HuH-7.5 (cell line): Measurements from ENCODE around the gene CACNA2D3.

Experiments
- DNase-seq: peaks from one replicate; pipeline ENCODE4 v3.0.0; 2011; ENCODE audit warnings: low spot score

The CACNA2D3 gene

DNA sequence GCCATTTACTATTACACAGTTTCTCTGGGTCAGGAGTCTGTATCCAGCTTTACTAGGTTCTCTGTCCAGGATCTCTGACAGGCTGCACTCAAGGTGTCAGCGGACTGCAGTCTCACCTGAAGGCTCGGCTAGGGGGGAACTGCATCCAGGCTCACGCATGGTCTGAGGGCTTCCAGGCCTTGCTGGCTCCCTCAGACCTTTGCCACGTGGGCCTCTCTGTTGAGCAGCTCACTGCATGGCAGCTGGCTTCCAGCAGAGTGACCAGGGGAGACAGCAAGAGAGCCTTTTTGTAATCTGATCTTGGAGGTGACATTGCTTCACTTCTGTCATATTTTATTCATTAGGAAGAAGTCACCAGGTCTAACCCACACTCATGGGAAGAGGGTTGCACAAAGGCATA is 152.3 kb downstream of the CACNA2D3 start:
- DNase-seq, result no peak

DNA sequence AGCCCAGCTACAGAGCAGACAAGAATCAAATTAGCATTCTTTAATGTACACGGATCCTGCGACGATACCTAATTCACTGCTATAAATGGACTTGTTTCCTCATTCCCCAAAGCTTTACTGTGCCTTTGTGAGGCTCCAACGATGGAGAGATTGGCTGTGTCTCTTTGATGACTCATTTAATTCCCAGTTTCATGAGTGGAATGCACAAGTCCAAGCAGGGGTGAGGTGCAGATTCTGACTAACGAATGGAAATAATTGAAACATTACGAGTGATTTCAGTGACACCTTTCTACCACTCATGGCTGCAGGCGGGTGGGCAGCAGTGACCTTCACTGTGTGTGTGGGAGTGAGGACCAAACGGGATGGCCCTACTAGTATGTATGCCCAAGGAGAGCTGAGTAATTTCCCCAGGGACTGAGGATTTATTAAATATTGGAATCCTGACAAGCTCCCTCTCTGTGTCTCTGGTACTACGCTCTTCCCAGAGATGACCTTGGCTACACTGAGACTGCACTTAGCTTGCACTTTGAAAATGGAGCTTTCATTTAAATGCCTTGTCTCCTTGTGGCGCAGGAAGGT is 156.7 kb downstream of the CACNA2D3 start:
- no peak for DNase-seq

DNA sequence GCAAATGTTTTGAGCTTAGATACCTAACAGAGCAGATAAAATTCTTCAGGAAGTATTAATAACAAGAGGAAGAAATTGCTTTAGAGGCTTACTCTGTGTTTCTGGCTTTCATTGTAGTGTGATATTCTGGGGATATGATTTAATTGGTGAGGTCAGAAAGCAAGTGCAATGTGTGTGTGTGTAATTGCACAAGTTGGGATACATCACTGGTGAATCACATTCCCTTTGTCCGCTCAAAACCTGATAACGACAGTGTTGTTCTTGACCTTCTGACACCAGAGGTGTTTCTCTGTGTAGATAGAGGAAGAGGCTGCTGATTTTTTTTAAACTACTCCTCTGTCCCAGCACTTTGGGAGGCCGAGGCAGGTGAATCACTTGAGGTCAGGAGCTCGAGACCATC is 161.1 kb downstream of the CACNA2D3 start:
- no peak for DNase-seq

DNA sequence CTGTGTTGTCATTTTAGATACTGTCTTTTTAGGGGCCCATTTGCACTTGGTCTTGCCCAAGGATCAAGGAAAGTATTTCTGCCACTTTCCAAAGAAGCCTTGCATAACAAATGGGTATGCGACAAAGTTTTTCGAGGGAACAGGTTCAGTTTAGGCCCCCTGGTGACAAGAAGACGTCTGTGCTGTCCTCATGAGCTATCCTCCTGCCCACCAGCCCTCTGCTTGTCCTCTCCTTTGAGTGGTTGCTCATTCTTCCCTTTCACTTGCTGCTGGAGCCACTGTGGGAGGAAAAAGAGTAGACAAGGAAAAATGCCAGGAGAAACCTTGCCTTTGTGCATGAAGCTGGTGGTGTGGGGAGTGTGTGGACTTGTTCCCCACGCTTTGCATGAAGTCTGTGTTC is 171.9 kb downstream of the CACNA2D3 start:
- no peak for DNase-seq

DNA sequence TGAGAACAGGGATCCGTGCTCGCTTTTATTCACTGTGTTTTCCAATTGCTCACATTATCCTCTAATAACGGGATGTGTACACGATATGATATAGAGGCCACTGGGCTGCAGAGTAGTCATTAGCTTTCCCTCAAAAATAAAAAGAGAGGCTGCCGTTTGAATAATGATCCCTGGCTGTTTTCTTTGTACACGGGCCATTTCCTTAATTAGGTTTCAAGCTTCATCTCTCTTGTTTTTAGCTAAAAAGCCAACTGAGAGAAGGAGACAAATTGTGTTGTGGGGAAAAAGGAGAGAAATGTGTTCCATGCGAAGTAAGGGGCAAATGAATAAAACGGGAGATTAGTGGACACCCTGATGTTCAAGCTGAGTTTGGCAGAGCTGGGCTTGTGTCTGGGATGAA is 174.2 kb downstream of the CACNA2D3 start:
- no peak for DNase-seq

DNA sequence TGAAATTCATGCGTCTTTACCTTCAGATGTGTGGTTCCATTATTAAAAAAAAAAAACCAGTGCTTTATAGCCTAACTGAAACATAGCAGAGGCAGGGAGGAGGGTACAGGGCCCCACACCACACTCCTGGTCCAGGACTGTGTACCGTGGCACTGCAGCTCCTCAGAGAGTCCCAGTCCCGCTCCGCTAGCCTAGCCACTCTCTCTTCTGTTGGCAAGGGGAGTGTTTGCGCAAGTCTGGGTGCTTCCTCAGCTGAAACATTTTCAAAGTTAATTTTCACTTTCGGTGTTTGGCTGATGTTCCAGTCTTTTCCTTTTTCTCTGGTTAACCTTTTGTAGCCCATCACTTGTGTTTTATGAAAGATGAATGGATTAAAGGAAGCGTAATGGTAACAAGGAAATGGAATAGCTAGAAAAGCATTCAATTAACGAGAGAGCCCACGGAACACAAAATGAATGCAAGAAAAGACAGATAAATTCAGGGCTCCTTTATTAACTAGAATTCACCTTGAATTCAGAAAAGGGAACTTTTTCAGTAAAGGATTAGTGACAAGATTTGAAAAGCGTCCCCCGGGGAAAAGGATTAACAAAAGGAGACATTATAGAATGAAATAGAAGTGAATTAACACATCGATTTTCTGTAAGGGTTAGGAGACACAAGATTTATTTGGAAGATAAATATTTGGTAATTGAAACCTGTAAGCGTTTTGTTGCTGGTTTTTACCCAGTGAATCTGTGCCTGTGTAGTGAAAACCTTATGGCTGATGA is 177.0 kb downstream of the CACNA2D3 start:
- DNase-seq, result no peak

DNA sequence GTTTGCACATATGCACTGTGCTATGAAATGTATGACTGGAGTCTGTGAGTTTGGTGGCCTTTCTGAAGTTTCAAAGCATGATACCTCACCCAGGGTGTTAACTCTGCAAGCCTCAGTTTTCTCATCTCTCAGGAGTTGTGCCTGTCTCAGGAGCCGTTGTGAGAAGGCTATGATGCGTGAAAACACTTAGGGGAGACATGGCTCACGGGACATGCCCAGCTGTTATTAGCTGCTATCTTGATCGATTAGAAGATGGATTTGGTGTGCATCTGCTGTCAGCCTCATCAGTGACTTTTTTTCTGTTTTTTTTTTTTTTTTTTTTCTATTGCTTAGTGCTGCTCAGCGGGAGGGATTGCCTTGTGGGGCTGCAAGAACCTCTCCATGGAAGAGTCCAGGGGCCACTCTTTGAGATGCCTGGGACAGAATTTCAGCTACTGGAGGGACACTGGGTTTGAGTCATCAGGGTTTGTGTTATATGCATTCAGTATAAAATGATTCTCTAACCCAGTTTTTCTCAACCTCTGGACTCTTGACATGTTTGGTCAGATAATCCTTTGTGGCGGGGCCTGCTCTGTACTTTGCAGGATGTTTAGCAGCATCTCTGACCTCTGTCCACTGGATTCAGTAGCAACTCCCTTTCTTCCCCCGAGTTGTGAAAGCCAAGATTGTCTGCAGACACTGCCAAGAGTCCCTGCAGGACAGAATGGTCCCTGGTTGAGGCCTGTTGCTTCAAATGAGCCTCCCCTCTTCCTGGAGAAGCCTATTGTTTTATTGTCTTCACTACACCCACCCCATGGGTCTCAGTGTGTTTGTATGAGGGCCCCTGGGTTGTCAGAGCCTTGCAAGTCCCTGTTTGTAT is 181.4 kb downstream of the CACNA2D3 start:
- no peak for DNase-seq

DNA sequence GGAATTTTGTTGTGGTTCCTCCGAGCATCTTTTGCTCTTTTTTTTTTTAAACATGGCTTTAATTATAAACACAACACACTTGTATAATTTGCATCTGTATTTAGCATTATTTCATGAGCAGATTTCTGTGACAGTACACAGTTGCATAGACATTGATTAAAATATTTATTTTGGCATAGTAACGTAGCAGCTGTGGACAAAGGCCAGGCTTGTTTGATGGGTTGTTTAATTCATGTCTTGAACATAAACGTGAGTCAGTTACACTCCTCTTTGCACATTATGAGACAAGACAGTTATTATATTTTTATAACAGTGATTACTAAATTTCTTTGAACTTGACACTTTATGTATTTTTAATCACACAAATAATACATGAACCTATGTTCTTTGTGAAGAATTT is 182.5 kb downstream of the CACNA2D3 start:
- DNase-seq, result no peak

DNA sequence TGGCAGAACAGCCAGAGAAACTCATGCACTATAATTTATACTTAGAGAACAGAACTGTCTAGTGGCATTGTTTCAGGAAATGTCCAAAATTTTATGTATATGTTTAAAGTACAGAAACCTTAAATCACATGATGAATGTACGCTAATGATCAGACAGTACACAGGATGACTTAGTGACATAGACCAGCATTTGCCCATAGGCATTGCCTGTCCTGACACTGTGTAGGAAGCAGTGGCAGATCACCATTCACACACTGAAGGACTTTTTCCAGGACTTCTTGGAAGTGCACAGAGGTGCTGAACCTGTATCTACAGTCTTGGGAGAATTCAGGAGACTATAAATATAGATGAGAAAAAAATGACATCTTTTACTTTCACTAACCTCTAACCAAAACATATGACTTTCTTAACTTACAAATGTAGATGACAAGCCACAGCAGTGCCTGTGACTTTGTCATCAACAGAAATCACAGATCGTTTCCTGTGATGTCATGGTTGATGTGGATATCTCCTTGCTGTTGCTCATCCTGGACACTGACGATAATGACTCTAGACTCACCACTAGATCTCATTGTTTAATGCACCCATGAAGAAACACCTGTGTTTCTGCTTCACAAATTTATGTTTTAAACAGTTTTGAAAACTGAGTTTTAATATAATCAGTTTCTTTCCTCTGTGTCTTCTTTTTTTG is 183.2 kb downstream of the CACNA2D3 start:
- no peak for DNase-seq

DNA sequence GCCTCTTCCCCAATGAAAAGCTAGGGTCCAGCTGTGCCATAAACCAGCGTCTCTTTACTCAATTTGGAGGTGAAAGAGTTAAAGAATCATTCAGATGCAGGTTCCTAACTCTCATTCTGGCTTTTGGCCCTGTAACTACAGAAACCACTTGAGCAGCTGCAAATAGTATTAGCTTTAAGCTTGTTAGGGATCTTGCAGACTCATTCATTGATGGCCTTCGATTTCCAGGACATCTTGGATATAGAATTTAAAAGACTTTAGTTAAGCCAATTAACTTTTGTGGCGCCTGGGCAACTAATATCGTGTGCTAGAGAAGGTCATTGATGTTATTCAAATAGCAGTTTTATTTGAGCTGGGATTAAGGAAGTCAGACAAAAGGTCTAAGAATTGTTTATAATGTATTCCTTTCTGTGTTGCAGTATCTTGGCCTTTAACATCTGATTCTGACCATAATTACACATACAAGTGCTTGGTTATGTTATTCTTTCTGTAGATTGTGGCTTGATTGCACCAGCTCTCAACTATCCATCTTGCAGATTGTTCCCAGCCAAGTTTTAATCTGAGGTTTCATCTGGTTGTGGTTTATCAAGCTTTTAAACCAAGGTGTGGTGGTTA is 185.3 kb downstream of the CACNA2D3 start:
- DNase-seq, result no peak

DNA sequence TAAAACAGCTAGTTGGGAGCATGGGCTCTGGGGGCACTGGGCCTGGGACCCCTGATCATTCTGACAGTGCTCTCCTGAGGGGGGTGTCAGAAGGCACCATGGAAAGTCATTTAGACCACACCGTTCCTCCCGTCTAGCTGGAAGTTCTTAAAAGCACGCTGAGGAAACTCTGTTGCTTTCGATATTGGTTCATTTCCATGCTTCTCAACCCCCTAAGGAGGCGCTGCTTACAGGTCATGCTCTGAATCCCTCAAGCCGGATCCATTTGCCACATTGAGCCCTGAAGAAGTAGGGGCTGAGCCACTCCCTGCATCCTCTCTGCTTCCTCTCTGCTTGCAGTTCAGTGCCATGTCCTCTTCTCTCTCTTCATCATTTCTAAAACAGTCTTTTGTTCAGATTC is 187.2 kb downstream of the CACNA2D3 start:
- no peak for DNase-seq

DNA sequence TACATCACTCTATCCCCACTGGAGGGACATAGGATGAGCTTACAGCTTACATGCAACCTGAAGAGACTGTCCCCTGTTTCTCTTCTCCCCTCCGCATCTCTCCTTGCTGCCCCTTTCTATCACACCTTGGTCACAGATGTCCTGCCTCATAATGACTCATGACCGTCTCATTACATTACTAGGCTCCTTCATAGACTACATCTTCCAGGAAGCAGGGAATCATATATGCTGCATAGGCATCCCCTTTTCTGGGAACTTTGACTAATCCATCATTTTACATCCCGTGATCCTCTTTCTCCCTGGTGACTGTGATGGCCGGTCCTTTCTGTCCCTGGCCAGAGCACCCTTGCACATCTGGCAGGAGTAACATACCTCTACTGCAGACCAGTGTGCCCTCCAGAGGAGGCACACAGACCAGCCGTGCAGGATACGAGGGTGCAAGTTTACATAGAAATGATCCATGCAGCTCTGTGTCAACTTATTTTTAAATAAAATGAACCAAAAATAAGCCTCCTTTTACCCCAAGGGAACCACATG is 188.9 kb downstream of the CACNA2D3 start:
- no peak for DNase-seq

DNA sequence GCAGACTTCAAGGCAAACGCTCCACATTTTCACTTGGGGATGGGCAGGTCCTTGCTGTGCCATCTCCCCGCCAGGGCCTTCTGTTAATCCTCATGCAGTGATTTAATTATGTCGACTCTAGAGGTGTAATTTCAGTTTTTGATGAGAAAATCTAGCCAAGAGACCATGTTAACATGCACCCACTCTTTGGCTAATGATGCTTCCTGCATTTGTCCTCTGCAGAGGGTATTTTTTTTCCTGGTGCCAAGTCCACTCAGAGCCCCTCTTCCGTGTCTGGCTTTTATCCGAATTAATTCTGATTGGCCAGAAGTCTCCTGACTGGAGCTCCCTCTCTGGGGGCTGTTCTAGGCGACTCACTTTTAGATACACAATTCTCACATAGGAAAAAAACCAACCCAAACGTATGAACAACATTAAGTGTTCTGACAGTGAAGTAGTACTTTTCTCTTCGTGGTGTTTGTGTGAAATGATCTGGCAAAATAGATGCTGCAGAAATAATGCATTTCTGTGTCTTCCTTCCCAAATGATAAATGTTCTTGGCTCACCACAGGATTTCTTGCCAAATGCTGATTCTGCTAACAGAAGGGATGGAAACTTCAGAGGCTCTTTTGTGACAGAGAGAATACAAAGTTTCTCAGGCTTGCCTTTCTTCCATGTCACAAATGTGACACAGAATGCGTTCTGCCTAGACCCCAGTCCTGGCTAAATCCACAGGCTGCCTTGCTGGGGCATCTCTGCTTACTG is 190.0 kb downstream of the CACNA2D3 start:
- no peak for DNase-seq

DNA sequence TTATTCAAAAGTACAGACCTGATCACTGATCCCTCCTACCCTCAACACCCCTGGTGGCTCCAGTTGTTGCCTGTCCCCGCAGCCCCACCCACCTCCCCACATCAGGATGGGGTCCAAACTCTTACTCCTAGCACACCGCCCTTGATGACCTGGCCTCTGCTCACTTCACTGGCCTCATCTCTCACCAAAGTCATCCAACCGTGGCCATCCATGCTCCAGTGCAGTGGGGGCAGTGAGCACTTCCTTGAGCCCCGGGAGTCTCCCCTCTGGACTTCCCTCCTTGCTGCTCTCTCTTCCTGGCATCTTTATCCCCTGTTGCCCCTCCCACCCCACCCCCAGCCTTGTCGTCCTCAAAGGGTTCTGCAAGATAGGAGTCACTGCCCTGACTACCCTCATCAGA is 191.1 kb downstream of the CACNA2D3 start:
- no peak for DNase-seq

DNA sequence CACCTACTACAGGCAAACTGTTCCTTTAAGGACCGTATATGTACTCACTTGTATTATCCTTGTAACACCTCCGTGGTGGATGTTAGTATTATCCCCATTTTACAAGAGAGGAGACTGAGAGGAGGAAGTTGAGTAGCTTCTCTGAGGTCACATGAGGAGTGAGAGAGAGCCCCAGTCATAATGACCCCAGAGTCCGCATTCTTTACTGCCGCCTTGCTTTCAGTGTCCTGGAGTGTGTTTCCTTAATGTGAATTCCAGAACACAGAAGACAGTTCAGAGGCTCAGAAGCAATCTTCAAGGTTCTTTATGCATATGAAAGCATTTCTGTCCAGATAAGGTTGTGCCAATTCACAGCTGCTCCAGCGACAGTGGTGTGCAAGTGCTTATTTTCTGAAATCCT is 199.2 kb downstream of the CACNA2D3 start:
- DNase-seq, result no peak

DNA sequence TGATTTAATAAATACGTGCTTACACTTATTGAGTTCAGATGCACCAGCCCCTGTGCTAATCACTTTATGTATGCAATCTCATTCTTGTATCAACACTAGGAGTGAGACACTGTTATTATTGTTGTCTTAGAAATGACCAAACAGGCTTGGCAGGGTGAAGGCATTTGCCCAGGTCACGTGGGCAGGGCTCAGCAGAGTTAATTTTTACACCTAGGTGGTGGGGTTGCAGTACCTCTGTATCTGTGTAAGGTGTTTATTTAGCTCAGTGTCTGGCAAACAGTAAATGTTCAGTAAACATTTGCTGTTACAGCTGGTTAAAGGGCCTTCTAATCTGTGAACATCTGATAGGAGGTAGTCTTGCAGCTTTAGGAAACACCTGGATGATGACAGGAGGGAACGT is 200.0 kb downstream of the CACNA2D3 start:
- peak; percentile 6 for DNase-seq

DNA sequence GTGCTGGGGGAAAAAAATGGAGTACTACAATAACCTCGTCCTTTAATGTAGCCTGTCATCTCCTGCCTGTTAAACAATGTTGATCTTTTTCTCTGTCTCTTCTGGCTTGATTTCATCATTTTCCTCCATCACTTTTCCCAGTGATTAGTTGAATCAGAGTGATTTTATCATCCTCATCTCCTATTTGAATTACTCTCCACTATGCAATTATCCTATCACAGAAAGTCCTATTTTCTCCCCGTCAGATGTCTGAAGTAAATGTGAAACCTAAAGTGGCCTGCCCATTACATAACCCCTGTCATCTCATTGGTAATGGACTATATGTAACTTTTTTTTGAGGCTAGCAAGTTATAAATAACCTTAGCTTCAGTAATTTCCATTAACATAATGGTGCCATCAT is 201.8 kb downstream of the CACNA2D3 start:
- DNase-seq, result no peak

DNA sequence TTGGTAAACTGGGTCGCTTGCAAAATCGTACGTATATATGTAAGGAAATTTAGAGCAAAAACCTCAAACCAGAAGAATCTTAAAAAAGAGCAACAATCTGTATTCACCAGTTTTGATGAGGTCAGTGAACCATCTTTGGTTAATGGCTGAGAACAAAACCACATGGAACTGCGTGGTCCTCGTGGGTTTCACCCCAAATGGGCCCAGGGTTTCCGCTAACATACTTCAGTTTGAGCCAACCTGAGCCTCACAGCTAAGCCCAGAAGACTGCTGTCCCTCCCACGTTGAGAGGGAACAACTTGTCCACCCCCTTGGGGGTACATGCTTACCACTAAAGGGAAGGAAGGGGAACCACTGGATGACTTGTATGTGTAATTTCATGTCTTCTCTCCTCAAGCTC is 204.6 kb downstream of the CACNA2D3 start:
- no peak for DNase-seq

DNA sequence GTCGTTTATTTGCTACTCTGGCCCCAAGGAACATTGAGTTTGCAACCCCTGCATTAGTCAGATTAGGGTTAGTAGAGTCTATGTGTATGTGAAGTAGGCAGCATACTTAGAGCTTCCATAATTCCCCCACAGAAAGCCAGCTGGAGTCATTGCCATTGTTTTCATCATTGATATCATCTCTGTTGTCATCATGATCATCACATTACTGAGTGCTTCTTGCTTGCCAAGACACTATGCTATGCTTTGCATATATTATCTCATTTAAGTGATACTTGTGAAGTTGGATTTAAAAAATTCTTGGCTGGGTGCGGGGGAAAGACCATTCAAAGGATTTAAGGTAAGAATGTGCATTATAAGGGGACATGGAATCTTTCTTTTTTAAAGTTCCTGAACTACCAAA is 209.0 kb downstream of the CACNA2D3 start:
- no peak for DNase-seq

DNA sequence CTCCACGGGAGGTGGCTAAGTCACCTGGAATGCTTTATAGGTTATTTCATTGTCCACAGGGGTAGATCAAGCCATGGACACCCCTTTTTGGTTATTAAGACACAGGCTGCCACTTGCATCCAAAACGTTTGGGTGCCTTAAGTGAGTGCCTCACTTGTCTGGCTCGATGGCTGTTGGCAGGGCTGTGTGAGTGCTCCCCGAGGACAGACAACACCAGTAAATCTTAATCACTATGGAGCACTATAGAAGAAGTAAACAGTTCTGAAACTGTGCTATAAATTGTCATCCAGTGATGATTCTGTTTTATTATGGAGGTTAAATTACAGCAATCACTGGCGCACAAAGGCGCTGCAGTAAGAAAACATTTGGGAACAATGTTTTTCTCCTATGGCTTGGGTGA is 215.5 kb downstream of the CACNA2D3 start:
- no peak for DNase-seq

DNA sequence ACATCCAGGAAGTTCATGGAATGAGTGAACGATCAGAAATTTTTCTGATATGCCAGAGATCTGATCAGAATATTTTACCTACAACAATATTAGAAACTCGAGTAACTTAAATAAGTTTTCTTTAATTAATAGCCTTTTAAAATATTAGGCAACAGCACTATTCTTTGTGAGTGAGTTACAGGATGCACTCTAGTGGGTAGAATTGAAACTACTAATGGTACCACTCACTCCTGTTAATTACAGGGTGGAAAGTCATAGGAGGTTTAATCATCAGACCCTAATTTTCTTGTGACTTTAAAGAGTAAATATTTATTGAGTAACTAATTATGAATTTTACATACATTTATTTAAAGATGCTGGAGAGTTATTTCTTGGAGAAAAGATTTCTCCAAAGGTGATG is 217.3 kb downstream of the CACNA2D3 start:
- no peak for DNase-seq
